ENCODE data around the gene BCAM.

The BCAM gene

DNA sequence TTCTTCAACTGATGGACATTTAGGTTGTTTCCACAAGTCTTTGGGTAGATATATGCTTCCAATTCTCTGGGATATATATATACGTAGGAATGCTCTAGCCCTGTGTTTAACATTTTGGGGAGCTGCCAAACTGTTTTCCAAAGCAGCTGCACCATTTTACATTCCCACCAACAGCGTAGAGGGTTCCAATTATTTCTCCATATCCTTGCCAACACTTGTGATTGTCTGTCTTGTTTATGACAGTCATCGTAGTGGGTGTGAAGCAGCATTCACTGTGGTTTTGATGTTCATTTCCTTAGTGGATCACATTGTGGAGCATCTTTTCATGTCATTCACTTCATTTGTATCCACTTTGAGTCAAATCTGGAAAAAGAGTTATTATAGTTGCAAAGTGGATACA, 35.9 kb upstream of the BCAM start:
- H3K27me3 ChIP-seq (ENCODE audit: insufficient read depth, poor library complexity, severe bottlenecking) = no peaks in the 10 kb centered on the region
- DNase-seq (ENCODE audit: low read depth in 1 of 2, low spot score in 1 of 2) = no peak
- TF ChIP-seq, protein P1, sequence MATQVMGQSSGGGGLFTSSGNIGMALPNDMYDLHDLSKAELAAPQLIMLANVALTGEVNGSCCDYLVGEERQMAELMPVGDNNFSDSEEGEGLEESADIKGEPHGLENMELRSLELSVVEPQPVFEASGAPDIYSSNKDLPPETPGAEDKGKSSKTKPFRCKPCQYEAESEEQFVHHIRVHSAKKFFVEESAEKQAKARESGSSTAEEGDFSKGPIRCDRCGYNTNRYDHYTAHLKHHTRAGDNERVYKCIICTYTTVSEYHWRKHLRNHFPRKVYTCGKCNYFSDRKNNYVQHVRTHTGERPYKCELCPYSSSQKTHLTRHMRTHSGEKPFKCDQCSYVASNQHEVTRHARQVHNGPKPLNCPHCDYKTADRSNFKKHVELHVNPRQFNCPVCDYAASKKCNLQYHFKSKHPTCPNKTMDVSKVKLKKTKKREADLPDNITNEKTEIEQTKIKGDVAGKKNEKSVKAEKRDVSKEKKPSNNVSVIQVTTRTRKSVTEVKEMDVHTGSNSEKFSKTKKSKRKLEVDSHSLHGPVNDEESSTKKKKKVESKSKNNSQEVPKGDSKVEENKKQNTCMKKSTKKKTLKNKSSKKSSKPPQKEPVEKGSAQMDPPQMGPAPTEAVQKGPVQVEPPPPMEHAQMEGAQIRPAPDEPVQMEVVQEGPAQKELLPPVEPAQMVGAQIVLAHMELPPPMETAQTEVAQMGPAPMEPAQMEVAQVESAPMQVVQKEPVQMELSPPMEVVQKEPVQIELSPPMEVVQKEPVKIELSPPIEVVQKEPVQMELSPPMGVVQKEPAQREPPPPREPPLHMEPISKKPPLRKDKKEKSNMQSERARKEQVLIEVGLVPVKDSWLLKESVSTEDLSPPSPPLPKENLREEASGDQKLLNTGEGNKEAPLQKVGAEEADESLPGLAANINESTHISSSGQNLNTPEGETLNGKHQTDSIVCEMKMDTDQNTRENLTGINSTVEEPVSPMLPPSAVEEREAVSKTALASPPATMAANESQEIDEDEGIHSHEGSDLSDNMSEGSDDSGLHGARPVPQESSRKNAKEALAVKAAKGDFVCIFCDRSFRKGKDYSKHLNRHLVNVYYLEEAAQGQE (IDR thresholded peaks at IDR 0.05; ENCODE audit: insufficient replicate concordance, low read depth) = no peak
- TF ChIP-seq SPI1 (IDR thresholded peaks at IDR 0.05; ENCODE audit: borderline replicate concordance, low read depth) = no peak
- no peak for TF ChIP-seq POLR2AphosphoS5 (IDR thresholded peaks at IDR 0.05; ENCODE audit: low read depth)
- TF ChIP-seq, protein P2, sequence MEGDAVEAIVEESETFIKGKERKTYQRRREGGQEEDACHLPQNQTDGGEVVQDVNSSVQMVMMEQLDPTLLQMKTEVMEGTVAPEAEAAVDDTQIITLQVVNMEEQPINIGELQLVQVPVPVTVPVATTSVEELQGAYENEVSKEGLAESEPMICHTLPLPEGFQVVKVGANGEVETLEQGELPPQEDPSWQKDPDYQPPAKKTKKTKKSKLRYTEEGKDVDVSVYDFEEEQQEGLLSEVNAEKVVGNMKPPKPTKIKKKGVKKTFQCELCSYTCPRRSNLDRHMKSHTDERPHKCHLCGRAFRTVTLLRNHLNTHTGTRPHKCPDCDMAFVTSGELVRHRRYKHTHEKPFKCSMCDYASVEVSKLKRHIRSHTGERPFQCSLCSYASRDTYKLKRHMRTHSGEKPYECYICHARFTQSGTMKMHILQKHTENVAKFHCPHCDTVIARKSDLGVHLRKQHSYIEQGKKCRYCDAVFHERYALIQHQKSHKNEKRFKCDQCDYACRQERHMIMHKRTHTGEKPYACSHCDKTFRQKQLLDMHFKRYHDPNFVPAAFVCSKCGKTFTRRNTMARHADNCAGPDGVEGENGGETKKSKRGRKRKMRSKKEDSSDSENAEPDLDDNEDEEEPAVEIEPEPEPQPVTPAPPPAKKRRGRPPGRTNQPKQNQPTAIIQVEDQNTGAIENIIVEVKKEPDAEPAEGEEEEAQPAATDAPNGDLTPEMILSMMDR (IDR thresholded peaks at IDR 0.05; ENCODE audit: insufficient read depth, low read length) = no peak
- TF ChIP-seq GABPA (IDR thresholded peaks at IDR 0.05; ENCODE audit: low read depth) = no peak
- no peak overlapping the region for H3K27ac ChIP-seq (replicated peaks)
- H3K4me3 ChIP-seq (replicated peaks; ENCODE audit: insufficient read depth, low read length) = no peak overlapping the region

DNA sequence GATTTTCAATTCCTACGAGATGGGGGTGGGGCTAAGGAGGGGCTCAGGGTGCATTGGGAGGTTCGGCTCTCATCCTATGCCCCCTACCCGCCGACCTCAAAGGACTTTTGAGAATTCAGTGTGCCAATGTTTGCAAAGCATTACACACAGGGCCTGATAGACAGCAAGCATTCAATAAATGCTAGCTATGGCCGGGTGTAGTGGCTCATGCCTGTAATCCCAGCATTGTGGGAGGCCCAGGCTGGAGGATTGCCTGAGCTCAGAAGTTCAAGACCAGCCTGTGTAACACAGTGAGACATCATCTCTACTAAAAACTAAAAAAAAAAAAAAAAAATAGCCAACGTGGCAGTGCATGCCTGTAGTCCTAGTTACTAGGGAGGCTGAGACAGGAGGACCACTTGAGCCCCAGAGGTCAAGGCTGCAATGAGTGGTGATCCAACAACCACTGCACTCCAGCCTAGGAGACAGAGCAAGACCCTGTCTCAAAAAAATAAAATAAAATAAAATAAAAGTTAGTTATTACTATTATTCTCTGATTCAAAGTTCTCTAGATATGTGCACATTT, 33.1 kb upstream of the BCAM start:
- no peak for TF ChIP-seq POLR2AphosphoS5 (IDR thresholded peaks at IDR 0.05; ENCODE audit: low read depth)
- TF ChIP-seq, protein P2 (IDR thresholded peaks at IDR 0.05; ENCODE audit: insufficient read depth, low read length) = no peak
- TF ChIP-seq SPI1 (IDR thresholded peaks at IDR 0.05; ENCODE audit: borderline replicate concordance, low read depth) = no peak
- TF ChIP-seq GABPA (IDR thresholded peaks at IDR 0.05; ENCODE audit: low read depth) = no peak
- TF ChIP-seq, protein P1 (IDR thresholded peaks at IDR 0.05; ENCODE audit: insufficient replicate concordance, low read depth) = no peak
- H3K4me3 ChIP-seq (replicated peaks; ENCODE audit: insufficient read depth, low read length) = no peak overlapping the region
- no peak for DNase-seq (ENCODE audit: low read depth in 1 of 2, low spot score in 1 of 2)
- no peak overlapping the region for H3K27ac ChIP-seq (replicated peaks)
- no peaks in the 10 kb centered on the region for H3K27me3 ChIP-seq (ENCODE audit: insufficient read depth, poor library complexity, severe bottlenecking)

- Histone ChIP-seq H3K27ac (replicated peaks) (no peak overlapping the region), H3K27me3 (ENCODE audit: insufficient read depth, poor library complexity, severe bottlenecking) (no peaks in the 10 kb centered on the region), H3K4me3 (replicated peaks; ENCODE audit: insufficient read depth, low read length) (no peak overlapping the region)
- no peak for DNase-seq (ENCODE audit: low read depth in 1 of 2, low spot score in 1 of 2)
- TF ChIP-seq SPI1 (IDR thresholded peaks at IDR 0.05; ENCODE audit: borderline replicate concordance, low read depth) (no peak), POLR2AphosphoS5 (IDR thresholded peaks at IDR 0.05; ENCODE audit: low read depth) (no peak), GABPA (IDR thresholded peaks at IDR 0.05; ENCODE audit: low read depth) (no peak)
- TF ChIP-seq, protein P1 (IDR thresholded peaks at IDR 0.05; ENCODE audit: insufficient replicate concordance, low read depth) = no peak
- TF ChIP-seq, protein P2 (IDR thresholded peaks at IDR 0.05; ENCODE audit: insufficient read depth, low read length) = no peak
Measured at GRCh38 chr19:44776402-44777096, 32.4 kb upstream of the BCAM start.
